ENCODE results near the gene RNASE1. TPM values are rescaled to one million over a fixed set of nuclear protein-coding genes. Genes with fewer than 3 reads are reported as not detected.

The RNASE1 gene
- total and polyA plus RNA-seq, 7 experiments from 2014 or later, result 1.8 to 19.0 (median 15.5) TPM; not detected in 4

- H3K27ac Mint-ChIP-seq, result no peak overlapping the region
- ATAC-seq, result peak; percentile 24
- DNase-seq, result no peak
- H3K9me3 Mint-ChIP-seq, result no peaks in the 10 kb centered on the region
- no peaks in the 10 kb centered on the region for H3K4me1 ChIP-seq (ENCODE audit: control insufficient read depth in 2 of 2, insufficient read depth in 2 of 2, low read length in 2 of 2)
- H3K27me3 Mint-ChIP-seq, result peaks cover 0 to 6% (median 0%) of the 10 kb centered on the region in 5 donors
- no peak overlapping the region for H3K4me3 ChIP-seq (ENCODE audit: low read length)
- POLR2A ChIA-PET, result no interaction called here
- no peak overlapping the region for H3K27ac ChIP-seq (ENCODE audit: low read depth, low read length)
- no peaks in the 10 kb centered on the region for H3K36me3 ChIP-seq (ENCODE audit: control insufficient read depth in 2 of 3, insufficient read depth in 3 of 3, low read length in 3 of 3)
- H3K4me1 Mint-ChIP-seq, result peaks cover 0 to 3% (median 0%) of the 10 kb centered on the region in 7 donors
- H3K27me3 ChIP-seq (ENCODE audit: control insufficient read depth in 2 of 2, insufficient read depth in 2 of 2, low read length in 2 of 2), result no peaks in the 10 kb centered on the region
- no peaks in the 10 kb centered on the region for H3K9me3 ChIP-seq (ENCODE audit: control insufficient read depth in 2 of 3, low read length in 3 of 3)
- CTCF ChIA-PET, result no interaction called here
- H3K4me3 Mint-ChIP-seq, result no peak overlapping the region
- intact Hi-C loops (cut with micrococcal nuclease), result no loop called here
- no peaks in the 10 kb centered on the region for H3K36me3 Mint-ChIP-seq
Observed at GRCh38 chr14:20792556-20792955, 10.1 kb downstream of the RNASE1 start.

- peak overlapping the region in 1 of 9 donors; percentile 51 for H3K27ac Mint-ChIP-seq
- Histone ChIP-seq H3K27ac (ENCODE audit: low read depth, low read length) (no peak overlapping the region), H3K4me3 (ENCODE audit: low read length) (no peak overlapping the region), H3K4me1 (ENCODE audit: control insufficient read depth in 2 of 2, insufficient read depth in 2 of 2, low read length in 2 of 2) (no peaks in the 10 kb centered on the region), H3K36me3 (ENCODE audit: control insufficient read depth in 2 of 3, insufficient read depth in 3 of 3, low read length in 3 of 3) (no peaks in the 10 kb centered on the region), H3K9me3 (ENCODE audit: control insufficient read depth in 2 of 3, low read length in 3 of 3) (no peaks in the 10 kb centered on the region), H3K27me3 (ENCODE audit: control insufficient read depth in 2 of 2, insufficient read depth in 2 of 2, low read length in 2 of 2) (no peaks in the 10 kb centered on the region)
- H3K9me3 Mint-ChIP-seq, result no peaks in the 10 kb centered on the region
- POLR2A ChIA-PET, result no interaction called here
- intact Hi-C loops (cut with micrococcal nuclease), result no loop called here
- no peak for ATAC-seq
- no peak for DNase-seq
- H3K4me1 Mint-ChIP-seq, result peaks cover 0 to 3% (median 0%) of the 10 kb centered on the region in 7 donors
- CTCF ChIA-PET, result no interaction called here
- H3K4me3 Mint-ChIP-seq, result no peak overlapping the region
- H3K36me3 Mint-ChIP-seq, result no peaks in the 10 kb centered on the region
- H3K27me3 Mint-ChIP-seq, result peaks cover 0 to 6% (median 0%) of the 10 kb centered on the region in 5 donors
Observed at GRCh38 chr14:20791597-20791996, 11.0 kb downstream of the RNASE1 start.

GRCh38 chr14:20791187-20791586, 11.5 kb downstream of the RNASE1 start:
- H3K4me3 ChIP-seq (ENCODE audit: low read length), result no peak overlapping the region
- intact Hi-C loops (cut with micrococcal nuclease), result no loop called here
- Mint-ChIP-seq H3K9me3 (no peaks in the 10 kb centered on the region), H3K27me3 (peaks cover 0 to 6% (median 0%) of the 10 kb centered on the region in 5 donors), H3K4me3 (no peak overlapping the region), H3K36me3 (no peaks in the 10 kb centered on the region), H3K4me1 (peaks cover 0 to 3% (median 0%) of the 10 kb centered on the region in 7 donors), H3K27ac (peak overlapping the region in 1 of 9 donors; percentile 1)
- H3K4me1 ChIP-seq (ENCODE audit: control insufficient read depth in 2 of 2, insufficient read depth in 2 of 2, low read length in 2 of 2), result no peaks in the 10 kb centered on the region
- no peaks in the 10 kb centered on the region for H3K27me3 ChIP-seq (ENCODE audit: control insufficient read depth in 2 of 2, insufficient read depth in 2 of 2, low read length in 2 of 2)
- DNase-seq, result no peak
- no peak overlapping the region for H3K27ac ChIP-seq (ENCODE audit: low read depth, low read length)
- H3K9me3 ChIP-seq (ENCODE audit: control insufficient read depth in 2 of 3, low read length in 3 of 3), result no peaks in the 10 kb centered on the region
- no peaks in the 10 kb centered on the region for H3K36me3 ChIP-seq (ENCODE audit: control insufficient read depth in 2 of 3, insufficient read depth in 3 of 3, low read length in 3 of 3)
- no peak for ATAC-seq
- ChIA-PET CTCF (no interaction called here), POLR2A (no interaction called here)

GRCh38 chr14:20790464-20791116, 12.1 kb downstream of the RNASE1 start:
- Mint-ChIP-seq H3K36me3 (no peaks in the 10 kb centered on the region), H3K4me3 (no peak overlapping the region), H3K27me3 (peaks cover 0 to 6% (median 0%) of the 10 kb centered on the region in 5 donors), H3K27ac (no peak overlapping the region), H3K9me3 (no peaks in the 10 kb centered on the region), H3K4me1 (peaks cover 0 to 4% (median 1%) of the 10 kb centered on the region in 7 donors)
- no peak overlapping the region for H3K27ac ChIP-seq (ENCODE audit: low read depth, low read length)
- H3K36me3 ChIP-seq (ENCODE audit: control insufficient read depth in 2 of 3, insufficient read depth in 3 of 3, low read length in 3 of 3), result no peaks in the 10 kb centered on the region
- no peaks in the 10 kb centered on the region for H3K27me3 ChIP-seq (ENCODE audit: control insufficient read depth in 2 of 2, insufficient read depth in 2 of 2, low read length in 2 of 2)
- no peaks in the 10 kb centered on the region for H3K9me3 ChIP-seq (ENCODE audit: control insufficient read depth in 2 of 3, low read length in 3 of 3)
- no peak overlapping the region for H3K4me3 ChIP-seq (ENCODE audit: low read length)
- no peak for ATAC-seq
- POLR2A ChIA-PET, result interaction anchor here (1.1 kb wide), 1 partner anchor 181 kb away, joined by 4 read pairs; no protein-coding TSS in a partner anchor
- H3K4me1 ChIP-seq (ENCODE audit: control insufficient read depth in 2 of 2, insufficient read depth in 2 of 2, low read length in 2 of 2), result no peaks in the 10 kb centered on the region
- DNase-seq, result no peak
- CTCF ChIA-PET, result no interaction called here
- intact Hi-C loops (cut with micrococcal nuclease), result no loop called here

GRCh38 chr14:20789230-20789813, 13.3 kb downstream of the RNASE1 start:
- ATAC-seq, result no peak
- H3K27ac ChIP-seq (ENCODE audit: low read depth, low read length), result no peak overlapping the region
- no peaks in the 10 kb centered on the region for H3K36me3 Mint-ChIP-seq
- H3K4me1 Mint-ChIP-seq, result peaks cover 0 to 10% (median 6%) of the 10 kb centered on the region in 7 donors
- peaks cover 0 to 2% (median 0%) of the 10 kb centered on the region in 5 donors for H3K27me3 Mint-ChIP-seq
- intact Hi-C loops (cut with micrococcal nuclease), result loop anchor here in 1 of 2 donors (10.0 kb wide), 1 partner anchor 155 kb away; no protein-coding TSS in a partner anchor
- H3K4me1 ChIP-seq (ENCODE audit: control insufficient read depth in 2 of 2, insufficient read depth in 2 of 2, low read length in 2 of 2), result no peaks in the 10 kb centered on the region
- H3K4me3 ChIP-seq (ENCODE audit: low read length), result no peak overlapping the region
- no peaks in the 10 kb centered on the region for H3K9me3 Mint-ChIP-seq
- no peaks in the 10 kb centered on the region for H3K36me3 ChIP-seq (ENCODE audit: control insufficient read depth in 2 of 3, insufficient read depth in 3 of 3, low read length in 3 of 3)
- no peaks in the 10 kb centered on the region for H3K9me3 ChIP-seq (ENCODE audit: control insufficient read depth in 2 of 3, low read length in 3 of 3)
- DNase-seq, result no peak
- no peak overlapping the region for H3K27ac Mint-ChIP-seq
- no peaks in the 10 kb centered on the region for H3K27me3 ChIP-seq (ENCODE audit: control insufficient read depth in 2 of 2, insufficient read depth in 2 of 2, low read length in 2 of 2)
- ChIA-PET CTCF (no interaction called here), POLR2A (interaction anchor here (1.1 kb wide), 1 partner anchor 180 kb away, joined by 4 read pairs; no protein-coding TSS in a partner anchor)
- no peak overlapping the region for H3K4me3 Mint-ChIP-seq

- intact Hi-C loops (cut with micrococcal nuclease), result loop anchor here in 1 of 2 donors (10.0 kb wide), 1 partner anchor 152 kb away; no protein-coding TSS in a partner anchor
- ChIA-PET CTCF (interaction anchor here (0.6 kb wide), 1 partner anchor 83 kb away, joined by 3 read pairs; no protein-coding TSS in a partner anchor), POLR2A (no interaction called here)
- H3K27ac Mint-ChIP-seq, result no peak overlapping the region
- no peaks in the 10 kb centered on the region for H3K9me3 ChIP-seq (ENCODE audit: control insufficient read depth in 2 of 3, low read length in 3 of 3)
- no peaks in the 10 kb centered on the region for H3K27me3 ChIP-seq (ENCODE audit: control insufficient read depth in 2 of 2, insufficient read depth in 2 of 2, low read length in 2 of 2)
- no peak for DNase-seq
- H3K27me3 Mint-ChIP-seq, result no peaks in the 10 kb centered on the region
- no peak overlapping the region for H3K27ac ChIP-seq (ENCODE audit: low read depth, low read length)
- no peaks in the 10 kb centered on the region for H3K36me3 Mint-ChIP-seq
- no peak for ATAC-seq
- no peaks in the 10 kb centered on the region for H3K36me3 ChIP-seq (ENCODE audit: control insufficient read depth in 2 of 3, insufficient read depth in 3 of 3, low read length in 3 of 3)
- H3K4me3 ChIP-seq (ENCODE audit: low read length), result no peak overlapping the region
- peaks cover 15 to 30% (median 20%) of the 10 kb centered on the region in 7 donors for H3K4me1 Mint-ChIP-seq
- H3K9me3 Mint-ChIP-seq, result no peaks in the 10 kb centered on the region
- no peak overlapping the region for H3K4me3 Mint-ChIP-seq
- peaks cover 0 to 6% of the 10 kb centered on the region in 2 donors for H3K4me1 ChIP-seq (ENCODE audit: control insufficient read depth in 2 of 2, insufficient read depth in 2 of 2, low read length in 2 of 2)
Observed at GRCh38 chr14:20787025-20787424, 15.6 kb downstream of the RNASE1 start.
